H7 (cell line): ENCODE results near the gene PCDH17. TPM values are rescaled to one million over a fixed set of nuclear protein-coding genes. Genes with fewer than 3 reads are reported as not detected.

ENCODE experiments used
- DNase-seq: peaks from one replicate; pipeline ENCODE4 v3.0.0; 2012
- H3K27me3 ChIP-seq: 2 replicates; pipeline ENCODE4 v1.6.0; 2011; ENCODE audit warnings: mild to moderate bottlenecking, low read length; ENCODE audit not compliant: control insufficient read depth, insufficient read depth
- H3K36me3 ChIP-seq: replicated peaks from 2 replicates; pipeline ENCODE4 v1.5.1; 2011; ENCODE audit warnings: low read length; ENCODE audit not compliant: control insufficient read depth, insufficient read depth
- H3K4me3 ChIP-seq: 2 replicates; pipeline ENCODE4 v1.5.1; 2011; ENCODE audit warnings: low read depth, mild to moderate bottlenecking, control low read depth, low read length, moderate library complexity; ENCODE audit not compliant: insufficient read depth
- total RNA-seq: library from RNA; depleted of rRNA; stranded (reverse); fragments of >200 nt; shearing (Covaris generic); gene quantifications from 2 replicates; pipeline ENCODE4 v1.2.3, GENCODE V29; 2014

PCDH17 gene
- total RNA-seq, 1 experiment from 2014 or later = 0.24 TPM

DNA sequence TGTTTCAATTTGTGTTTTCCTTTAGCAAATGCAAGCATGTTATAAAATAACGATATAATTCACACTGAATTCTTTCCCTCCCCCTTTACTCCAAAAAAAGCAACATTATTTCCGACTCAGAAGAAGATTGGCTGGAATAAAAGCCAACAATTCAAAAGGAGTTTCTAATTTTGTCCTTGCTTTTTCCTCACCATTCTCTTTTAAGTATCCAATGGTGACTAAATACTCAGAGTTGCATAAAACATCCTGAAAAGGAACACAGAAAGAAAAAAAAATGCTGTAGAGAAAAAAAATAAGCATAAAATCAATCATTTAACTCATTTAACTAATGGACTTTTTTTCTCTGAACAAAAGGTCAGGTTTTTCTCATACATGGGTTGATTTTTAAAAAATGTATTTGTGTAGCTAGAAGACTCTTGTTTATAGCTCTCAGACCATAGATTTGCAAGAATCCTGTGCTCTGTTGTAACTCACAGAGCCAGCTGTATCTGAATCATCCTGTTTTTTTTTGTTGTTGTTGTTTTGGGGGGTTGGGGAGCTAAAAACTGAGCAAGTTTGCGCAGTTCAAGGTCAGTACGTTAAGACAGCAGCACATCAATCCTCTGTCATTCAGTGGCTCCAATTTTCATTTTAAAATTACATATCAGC lies 108.1 kb downstream of the PCDH17 start:
- no peak overlapping the region for H3K4me3 ChIP-seq
- H3K36me3 ChIP-seq = no peaks in the 10 kb centered on the region
- no peaks in the 10 kb centered on the region for H3K27me3 ChIP-seq
- no peak for DNase-seq

DNA sequence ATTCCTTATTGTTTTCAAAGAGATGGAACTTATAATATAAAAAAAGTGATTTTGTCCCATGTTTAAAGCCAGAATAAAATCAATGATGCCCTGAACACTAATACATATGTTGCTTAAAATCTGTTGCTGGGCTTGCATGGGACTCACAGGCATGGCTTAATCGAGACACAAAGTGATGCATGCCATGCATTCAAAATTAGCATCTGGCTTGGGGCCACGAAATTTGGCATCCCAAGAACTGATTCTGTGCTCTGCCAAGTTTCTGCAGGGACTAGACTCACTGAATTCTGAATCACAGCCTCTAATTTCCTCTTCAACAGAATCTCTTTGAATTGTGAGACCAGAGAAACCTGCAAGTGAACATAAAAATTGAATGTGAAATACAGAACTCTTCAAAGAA lies 109.2 kb downstream of the PCDH17 start:
- no peak for DNase-seq
- Histone ChIP-seq H3K36me3 (no peaks in the 10 kb centered on the region), H3K27me3 (no peaks in the 10 kb centered on the region), H3K4me3 (no peak overlapping the region)

DNA sequence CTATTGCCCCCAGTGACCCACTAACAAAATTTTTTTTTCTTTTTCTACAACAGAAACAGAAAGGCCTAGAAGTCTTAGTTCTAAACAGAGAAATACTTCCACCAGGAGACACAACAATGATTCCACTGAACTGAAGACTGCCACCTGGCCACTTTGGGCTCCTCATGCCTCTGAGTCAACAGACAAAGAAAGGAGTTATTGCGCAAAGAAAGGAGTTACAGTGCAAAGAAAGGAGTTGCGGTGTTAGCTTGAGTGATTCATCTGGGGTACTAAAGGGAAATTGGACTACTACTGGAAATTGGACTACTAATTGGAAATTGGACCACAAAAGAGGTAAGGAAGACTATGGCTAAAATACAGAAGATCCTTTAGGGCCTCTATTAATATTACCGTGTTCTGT lies 116.6 kb downstream of the PCDH17 start:
- DNase-seq = no peak
- Histone ChIP-seq H3K36me3 (no peaks in the 10 kb centered on the region), H3K27me3 (no peaks in the 10 kb centered on the region), H3K4me3 (no peak overlapping the region)

DNA sequence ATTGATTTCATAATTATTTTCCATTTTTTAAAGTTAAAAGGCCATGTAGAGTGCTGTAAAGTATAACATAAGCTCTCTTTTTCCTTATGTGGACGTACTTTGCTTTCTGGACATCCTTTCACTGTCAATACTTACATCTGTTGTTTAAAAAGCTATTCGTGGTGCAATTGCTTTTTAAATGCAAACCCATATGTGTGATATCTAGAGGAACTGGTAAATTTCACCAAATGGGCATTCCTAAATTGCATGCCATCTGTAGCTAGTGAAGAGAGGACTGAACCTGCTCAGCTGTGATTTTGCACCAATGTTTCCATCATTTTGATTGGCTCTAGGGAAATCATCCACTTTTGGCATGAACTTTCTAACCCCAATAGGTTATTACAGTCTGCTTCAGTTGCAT lies 129.4 kb downstream of the PCDH17 start:
- no peak for DNase-seq
- Histone ChIP-seq H3K4me3 (no peak overlapping the region), H3K27me3 (no peaks in the 10 kb centered on the region), H3K36me3 (no peaks in the 10 kb centered on the region)

DNA sequence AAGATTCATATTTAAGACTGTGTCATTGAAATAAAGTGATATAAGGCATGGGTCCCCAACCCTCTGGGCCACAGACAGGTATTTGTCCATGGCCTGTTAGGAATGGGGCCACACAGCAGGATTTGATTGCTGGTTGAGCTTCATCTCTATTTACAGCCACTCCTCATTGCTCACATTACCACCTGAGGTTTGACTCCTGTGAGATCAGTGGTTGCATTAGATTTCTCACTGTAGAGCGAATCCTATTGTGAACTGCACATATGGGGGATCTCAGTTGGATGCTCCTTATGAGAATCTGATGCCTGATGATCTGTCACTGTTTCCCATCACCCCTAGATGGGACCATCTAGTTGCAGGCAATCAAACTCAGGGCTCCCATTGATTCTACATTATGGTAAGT lies 132.1 kb downstream of the PCDH17 start:
- DNase-seq = no peak
- Histone ChIP-seq H3K36me3 (no peaks in the 10 kb centered on the region), H3K4me3 (no peak overlapping the region), H3K27me3 (no peaks in the 10 kb centered on the region)
